Lower leg skin (tissue), 4 donors: ENCODE data around the gene C2CD3. TPM values are rescaled to one million over a fixed set of nuclear protein-coding genes. Genes with fewer than 3 reads are reported as not detected.

Experiments
- DNase-seq, 2 donors: peaks; one replicate each; pipeline ENCODE4 v3.0.0-alpha.2; 2019; ENCODE audit warnings: low spot score in 2 of 2
- H3K4me3 ChIP-seq: fragments of 200-600 bp; sonication (generic); 2 replicates; pipeline ENCODE4 v1.5.1; 2017; ENCODE audit warnings: mild to moderate bottlenecking, low read depth; ENCODE audit not compliant: poor library complexity, severe bottlenecking
- POLR2A ChIP-seq, 2 donors: fragments of 450-650 bp; IDR thresholded peaks; one replicate each; pipeline ENCODE4 v1.6.1; 2016 to 2017; ENCODE audit warnings: antibody characterized with exemption in 2 of 2, mild to moderate bottlenecking in 1 of 2, moderate library complexity in 1 of 2
- whole genome bisulfite sequencing, 2 donors: methylation state at CpG; one replicate each; pipeline ENCODE4 v1.1.5; 2018; 5-methylcytosine and 5-hydroxymethylcytosine counted together
- intact Hi-C: fragments of 100-400 bp; cut with DNase I; formaldehyde crosslinking; loops from one replicate; pipeline ENCODE4 v1.15.0; 2023; ENCODE audit warnings: low total_unique reads
- total RNA-seq, 4 donors: library from RNA; depleted of rRNA; stranded (reverse); fragments of >200 nt; gene quantifications; one replicate each; pipeline ENCODE4 v1.1.0, GENCODE V29; 2016
- TF ChIP-seq, protein P1 (sequence below), 3 donors: fragments of 450-650 bp; IDR thresholded peaks; one replicate each; pipeline ENCODE4 v1.5.1; 2016; ENCODE audit warnings: antibody characterized with exemption in 3 of 3, mild to moderate bottlenecking in 3 of 3, moderate library complexity in 2 of 3

The C2CD3 gene
- total RNA-seq, 4 donors from 2014 or later, result 16.9 to 28.0 (median 24.4) TPM

GRCh38 chr11:74185285-74185684 lies 14.5 kb upstream of the C2CD3 start:
- WGBS, 2 donors, result 82 to 83% methylated on average over 5 of the region's 5 CpGs
- intact Hi-C loops, result no loop called here
- no peak for TF ChIP-seq POLR2A (IDR thresholded peaks at IDR 0.05)
- TF ChIP-seq, protein P1, sequence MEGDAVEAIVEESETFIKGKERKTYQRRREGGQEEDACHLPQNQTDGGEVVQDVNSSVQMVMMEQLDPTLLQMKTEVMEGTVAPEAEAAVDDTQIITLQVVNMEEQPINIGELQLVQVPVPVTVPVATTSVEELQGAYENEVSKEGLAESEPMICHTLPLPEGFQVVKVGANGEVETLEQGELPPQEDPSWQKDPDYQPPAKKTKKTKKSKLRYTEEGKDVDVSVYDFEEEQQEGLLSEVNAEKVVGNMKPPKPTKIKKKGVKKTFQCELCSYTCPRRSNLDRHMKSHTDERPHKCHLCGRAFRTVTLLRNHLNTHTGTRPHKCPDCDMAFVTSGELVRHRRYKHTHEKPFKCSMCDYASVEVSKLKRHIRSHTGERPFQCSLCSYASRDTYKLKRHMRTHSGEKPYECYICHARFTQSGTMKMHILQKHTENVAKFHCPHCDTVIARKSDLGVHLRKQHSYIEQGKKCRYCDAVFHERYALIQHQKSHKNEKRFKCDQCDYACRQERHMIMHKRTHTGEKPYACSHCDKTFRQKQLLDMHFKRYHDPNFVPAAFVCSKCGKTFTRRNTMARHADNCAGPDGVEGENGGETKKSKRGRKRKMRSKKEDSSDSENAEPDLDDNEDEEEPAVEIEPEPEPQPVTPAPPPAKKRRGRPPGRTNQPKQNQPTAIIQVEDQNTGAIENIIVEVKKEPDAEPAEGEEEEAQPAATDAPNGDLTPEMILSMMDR (IDR thresholded peaks at IDR 0.05), result no peak
- no peak overlapping the region for H3K4me3 ChIP-seq
- no peak for DNase-seq

DNA sequence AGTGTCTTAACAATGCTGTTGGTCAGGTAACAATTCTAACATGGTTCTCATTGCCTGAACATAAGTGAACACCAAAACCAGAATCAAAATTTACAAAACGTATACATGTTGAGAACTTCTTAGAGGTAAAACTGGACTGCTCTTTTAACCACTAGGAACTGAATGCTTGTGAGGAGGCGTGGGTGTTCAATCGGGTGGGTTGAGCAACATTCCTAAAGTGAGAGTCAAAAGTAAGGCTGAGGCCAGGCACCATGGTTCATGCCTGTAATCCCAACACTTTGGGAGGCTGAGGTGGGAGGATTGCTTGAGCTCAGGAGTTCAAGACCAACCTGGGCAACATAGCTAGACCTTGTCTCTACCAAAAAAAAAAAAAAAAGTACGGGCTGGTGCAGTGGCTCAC lies 11.8 kb upstream of the C2CD3 start:
- no peak for DNase-seq
- TF ChIP-seq, protein P1 (IDR thresholded peaks at IDR 0.05), result no peak
- TF ChIP-seq POLR2A (IDR thresholded peaks at IDR 0.05), result no peak
- WGBS, 2 donors, result 86 to 91% methylated on average over 4 of the region's 4 CpGs
- H3K4me3 ChIP-seq, result no peak overlapping the region
- intact Hi-C loops, result no loop called here

DNA sequence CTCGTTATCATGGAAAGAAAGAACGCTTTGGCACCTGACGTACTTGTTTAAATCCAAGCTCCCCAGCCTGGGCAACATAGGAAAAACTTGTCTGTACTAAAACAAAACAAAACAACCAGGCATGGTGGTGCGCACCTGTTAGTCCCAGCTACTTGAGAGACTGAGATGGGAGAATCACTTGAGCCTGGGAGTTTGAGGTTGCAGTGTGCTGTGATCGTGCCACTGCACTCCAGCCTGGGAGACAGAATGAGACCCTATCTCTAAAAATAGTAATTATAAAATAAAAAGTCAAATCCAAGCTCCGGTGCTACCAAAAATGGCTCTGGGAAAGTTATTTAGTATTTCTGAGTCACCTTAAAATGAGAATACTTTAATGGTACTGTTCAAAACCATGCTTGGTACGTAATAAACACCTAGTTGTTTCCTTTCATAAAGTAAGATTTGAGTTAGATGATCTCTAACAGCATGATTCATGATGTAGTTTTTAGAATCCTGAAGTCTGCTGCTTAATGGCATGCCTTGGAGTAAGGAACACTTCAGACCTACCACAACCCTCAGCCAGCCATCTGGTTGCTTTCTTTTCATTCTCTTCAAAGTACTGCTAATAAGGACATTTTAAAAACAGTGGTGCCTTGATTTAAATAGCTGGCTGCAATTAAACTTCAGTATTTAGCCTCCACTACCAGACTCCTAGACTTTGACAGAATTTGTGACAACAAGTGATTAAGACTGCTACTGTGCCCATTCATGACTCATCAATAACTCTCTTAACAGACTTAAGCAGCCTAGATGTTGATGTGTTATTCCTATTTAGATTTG lies 8.6 kb upstream of the C2CD3 start:
- intact Hi-C loops, result no loop called here
- no peak for DNase-seq
- H3K4me3 ChIP-seq, result no peak overlapping the region
- TF ChIP-seq POLR2A (IDR thresholded peaks at IDR 0.05), result no peak
- TF ChIP-seq, protein P1 (IDR thresholded peaks at IDR 0.05), result no peak
- WGBS, 2 donors, result 92% methylated on average over 7 of the region's 7 CpGs

- DNase-seq, result no peak
- no peak overlapping the region for H3K4me3 ChIP-seq
- intact Hi-C loops, result no loop called here
- 92 to 93% methylated on average over 1 of the region's 1 CpG for WGBS, 2 donors
- TF ChIP-seq, protein P1 (IDR thresholded peaks at IDR 0.05), result no peak
- TF ChIP-seq POLR2A (IDR thresholded peaks at IDR 0.05), result no peak
These were observed 5.1 kb upstream of the C2CD3 start for GRCh38 chr11:74175920-74176319.

GRCh38 chr11:74171997-74172396 lies 1.2 kb upstream of the C2CD3 start:
- WGBS, 2 donors, result 15 to 17% methylated on average over 5 of the region's 5 CpGs
- no peak overlapping the region for H3K4me3 ChIP-seq
- TF ChIP-seq POLR2A (IDR thresholded peaks at IDR 0.05), result no peak
- TF ChIP-seq, protein P1 (IDR thresholded peaks at IDR 0.05), result no peak
- DNase-seq, result no peak
- intact Hi-C loops, result no loop called here

- peak overlapping the region; percentile 69 for H3K4me3 ChIP-seq
- no peak for TF ChIP-seq POLR2A (IDR thresholded peaks at IDR 0.05)
- TF ChIP-seq, protein P1 (IDR thresholded peaks at IDR 0.05), result no peak
- WGBS, 2 donors, result 0 to 3% methylated on average over 5 of the region's 5 CpGs
- no peak for DNase-seq
- intact Hi-C loops, result no loop called here
These were observed 797 bp upstream of the C2CD3 start for GRCh38 chr11:74171630-74171968.
